Right forelimb (tissue), 1 donor: ENCODE data around the gene UBE2H.
"Not testable (repeated sequence)": the region's sequence is repeated elsewhere in the genome, so short reads cannot be mapped to it uniquely, and the experiment has no call there.

Experiments used
- DNase-seq: peaks from one replicate; pipeline ENCODE4 v3.0.0-alpha.2; 2018

Gene UBE2H

DNA sequence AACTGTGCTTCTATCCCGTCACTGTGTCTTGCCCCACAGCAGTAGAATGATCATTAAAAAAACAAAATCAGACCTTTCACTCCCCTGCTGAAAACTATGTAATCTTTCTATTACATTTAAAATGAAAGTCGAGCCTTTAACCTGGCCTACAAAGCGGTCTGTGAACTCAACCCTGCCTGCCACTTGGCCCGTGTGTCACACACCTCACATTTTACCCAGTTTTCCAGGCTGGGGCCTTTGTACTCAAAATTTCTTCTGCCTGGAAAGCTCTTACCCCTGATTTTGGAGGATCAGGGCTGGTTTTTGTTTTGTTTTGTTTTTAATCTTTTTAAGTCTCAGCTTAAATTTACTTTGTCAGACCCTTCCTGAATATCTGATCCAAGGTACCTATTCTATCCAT, 82.1 kb downstream of the UBE2H start:
- DNase-seq = no peak

DNA sequence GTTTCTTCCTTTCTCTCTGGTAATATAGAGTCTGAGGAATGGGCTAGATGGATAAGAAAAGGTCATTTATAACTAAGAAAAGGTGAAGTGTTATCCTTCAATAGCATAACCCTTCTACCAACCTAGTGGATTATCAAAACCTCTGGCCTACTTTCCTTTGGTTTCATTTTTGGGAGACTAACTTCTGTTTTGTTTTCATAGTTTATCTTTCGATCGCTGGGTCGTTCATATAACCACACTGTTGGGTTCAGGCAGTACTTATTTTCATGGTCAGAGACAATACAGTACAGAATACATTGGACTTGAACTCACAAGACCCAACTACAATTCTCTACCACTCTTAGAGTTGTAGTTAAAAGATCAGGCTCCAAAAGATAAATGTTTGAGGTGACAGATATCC, 86.5 kb downstream of the UBE2H start:
- DNase-seq = no peak

DNA sequence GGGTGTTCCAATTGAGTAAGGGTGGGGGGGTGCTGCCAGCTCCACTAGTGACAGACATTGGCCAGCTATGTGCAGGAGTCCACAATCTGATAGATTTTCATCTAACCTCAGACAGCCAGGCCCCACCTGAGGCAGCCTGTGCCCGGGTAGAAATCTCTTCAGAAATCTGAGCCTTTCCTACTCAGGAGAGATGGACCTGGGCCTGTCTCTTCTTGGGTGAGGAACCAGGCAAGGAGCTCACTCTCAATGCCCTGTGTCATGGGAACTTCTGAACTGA, 86.9 kb downstream of the UBE2H start:
- DNase-seq = no peak

DNA sequence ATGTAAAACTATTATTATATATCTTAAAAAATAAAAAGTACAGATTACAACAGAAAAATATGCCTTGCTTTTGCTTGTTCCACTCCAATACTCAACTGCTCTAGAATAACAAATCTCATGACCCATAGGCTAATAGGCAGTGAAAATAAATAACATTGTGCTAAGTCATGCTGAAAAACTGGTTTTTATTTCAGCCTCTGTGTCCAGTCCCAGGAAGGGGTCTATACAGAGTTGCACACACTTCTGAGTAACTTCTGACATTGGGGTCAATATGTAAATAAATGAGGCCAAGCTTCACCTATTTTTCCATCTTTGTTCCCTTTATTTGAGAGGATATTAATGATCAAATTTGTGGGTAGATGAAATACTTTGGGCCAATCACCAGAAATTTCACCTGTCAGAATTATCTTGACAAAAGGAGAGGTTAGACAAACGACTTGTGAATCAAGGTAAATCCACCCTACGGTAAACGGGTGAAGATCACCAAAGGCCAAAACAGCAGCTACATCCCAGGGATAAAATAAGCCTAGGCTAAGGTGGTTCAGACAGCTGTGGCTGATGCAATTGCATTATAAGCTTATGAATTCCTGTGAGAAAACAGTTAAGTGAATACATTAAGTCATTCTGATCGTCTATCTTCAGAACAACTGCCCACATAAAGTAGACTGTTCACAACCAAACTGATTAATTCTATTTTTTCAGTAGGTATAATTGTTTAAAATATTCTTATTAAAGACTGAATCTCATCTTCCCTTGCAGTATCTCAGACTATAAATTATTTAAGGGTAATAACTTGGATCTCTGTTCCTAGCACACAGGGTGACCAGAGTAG, 87.5 kb downstream of the UBE2H start:
- DNase-seq = no peak

DNA sequence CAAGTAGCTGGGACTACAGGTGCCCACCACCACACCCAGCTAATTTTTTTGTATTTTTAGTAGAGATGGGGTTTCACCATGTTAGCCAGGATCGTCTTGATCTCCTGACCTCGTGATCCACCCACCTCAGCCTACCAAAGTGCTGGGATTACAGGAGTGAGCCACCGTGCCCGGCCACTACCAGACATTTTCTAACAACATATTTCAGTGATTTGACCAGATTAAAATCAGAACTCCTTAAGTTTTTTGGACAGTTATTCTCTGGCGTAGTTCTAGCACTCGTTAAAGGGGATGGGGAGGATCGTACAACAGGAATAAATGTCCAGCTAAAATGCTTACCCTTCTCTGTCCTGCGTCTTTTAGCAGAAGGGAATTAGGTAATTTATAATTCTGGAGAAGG, 88.1 kb downstream of the UBE2H start:
- DNase-seq = not testable (repeated sequence)

DNA sequence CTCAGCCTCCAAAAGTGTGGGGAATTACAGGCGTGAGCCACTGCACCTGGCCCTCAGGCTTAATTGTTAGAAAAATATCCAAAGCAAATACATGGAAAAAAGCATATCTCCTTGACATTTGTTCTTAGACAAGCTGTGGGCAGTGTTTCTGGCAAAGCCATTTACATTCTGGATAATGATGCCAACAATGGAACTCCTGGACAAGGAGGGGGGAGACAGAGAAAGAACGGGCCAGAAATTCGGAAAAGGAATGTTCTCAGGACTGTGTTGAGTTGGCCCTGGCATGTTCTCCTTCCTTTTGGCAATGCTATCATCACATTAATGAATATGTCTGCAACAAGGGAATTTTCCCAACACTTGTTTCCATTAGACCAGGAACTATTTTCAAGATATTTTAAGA, 88.7 kb downstream of the UBE2H start:
- DNase-seq = no peak

DNA sequence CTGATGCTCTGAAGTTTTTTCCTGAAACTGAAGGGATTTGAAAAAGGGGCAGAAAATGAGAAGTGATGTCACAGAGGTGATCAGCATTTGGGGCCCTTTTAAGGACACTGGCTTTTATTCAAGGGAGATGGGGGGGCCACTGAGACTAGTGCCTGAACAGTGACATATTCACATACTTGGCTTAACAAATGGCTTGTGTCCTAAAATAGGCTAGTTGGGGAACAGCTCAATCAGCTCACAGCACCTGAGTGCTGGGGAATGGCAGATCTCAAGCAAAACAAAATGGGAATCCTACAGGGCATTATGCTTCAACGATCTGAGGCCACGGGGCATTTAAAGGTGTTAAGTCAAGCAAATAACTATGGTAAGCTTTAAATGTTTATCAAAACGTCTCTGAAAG, 90.1 kb downstream of the UBE2H start:
- no peak for DNase-seq

DNA sequence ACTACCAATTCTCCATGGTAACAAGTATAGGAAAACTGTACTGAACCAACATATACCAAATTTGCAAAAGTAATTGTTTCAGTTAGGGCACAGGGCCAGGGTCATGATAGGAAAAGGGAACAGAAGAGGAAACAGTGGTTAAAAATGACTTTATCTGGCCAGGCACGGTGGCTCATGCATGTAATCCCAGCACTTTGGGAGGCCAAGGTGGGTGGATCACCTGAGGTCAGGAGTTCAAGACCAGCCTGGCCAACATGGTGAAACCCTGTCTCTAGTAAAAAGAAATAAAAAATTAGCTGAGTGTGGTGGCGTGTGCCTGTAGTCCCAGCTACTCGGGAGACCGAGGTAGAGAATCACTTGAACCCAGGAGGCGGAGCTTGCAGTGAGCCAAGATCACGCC, 92.0 kb downstream of the UBE2H start:
- DNase-seq = not testable (repeated sequence)

DNA sequence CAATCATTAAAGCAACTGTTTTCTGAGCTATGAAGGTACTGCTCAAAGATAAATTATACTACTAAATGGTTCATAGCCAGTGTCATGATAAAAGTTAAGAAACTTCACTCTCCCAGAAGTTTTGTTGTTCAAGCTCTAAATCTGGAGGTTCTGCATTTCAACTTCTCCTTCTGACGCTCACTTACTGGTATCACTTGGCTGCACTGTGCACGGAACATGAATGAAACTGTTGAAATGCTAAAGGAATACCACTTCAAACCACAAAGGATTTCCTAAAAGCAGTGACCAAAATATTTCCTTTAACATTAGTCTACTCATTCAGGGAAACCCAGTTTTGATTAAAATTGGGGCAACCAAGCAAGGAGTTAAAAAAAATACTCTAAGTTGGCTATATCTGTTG, 93.6 kb downstream of the UBE2H start:
- DNase-seq = no peak

DNA sequence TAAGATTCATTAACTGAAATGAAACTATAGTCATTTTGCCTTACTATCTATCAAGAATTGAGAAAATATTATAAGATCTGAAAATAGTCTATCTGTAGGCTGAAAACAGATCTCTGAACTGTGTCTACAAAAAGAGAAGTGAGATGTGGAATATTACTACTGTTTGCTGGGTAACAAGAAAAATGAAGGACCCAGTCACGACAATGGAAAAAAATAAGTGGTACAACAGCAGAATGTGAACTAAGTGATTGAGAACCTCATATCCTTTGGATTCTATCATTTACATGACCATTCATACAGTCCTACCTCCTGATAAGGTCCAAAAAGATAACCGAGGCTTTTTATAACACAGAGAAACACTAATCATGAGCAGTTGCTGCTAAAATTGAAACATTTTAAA, 94.3 kb downstream of the UBE2H start:
- no peak for DNase-seq

DNA sequence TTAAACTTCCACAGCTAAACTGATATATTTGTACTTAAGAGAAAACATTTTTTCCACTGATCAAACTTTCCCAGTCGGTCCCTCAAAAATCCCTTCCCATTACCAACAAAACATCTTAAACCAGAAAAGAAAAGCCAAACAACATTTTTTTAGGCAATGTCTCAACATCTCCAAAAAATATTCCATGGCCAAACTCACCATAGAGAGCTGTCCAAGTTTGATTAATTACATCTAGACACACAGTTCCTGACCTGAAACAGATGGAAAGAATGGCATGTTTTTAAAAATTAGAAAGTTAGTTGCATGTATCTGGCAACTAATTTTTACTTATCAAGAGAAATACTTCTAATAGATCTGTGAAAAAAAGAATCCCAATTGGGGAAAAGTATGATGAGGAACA, 95.4 kb downstream of the UBE2H start:
- DNase-seq = no peak

DNA sequence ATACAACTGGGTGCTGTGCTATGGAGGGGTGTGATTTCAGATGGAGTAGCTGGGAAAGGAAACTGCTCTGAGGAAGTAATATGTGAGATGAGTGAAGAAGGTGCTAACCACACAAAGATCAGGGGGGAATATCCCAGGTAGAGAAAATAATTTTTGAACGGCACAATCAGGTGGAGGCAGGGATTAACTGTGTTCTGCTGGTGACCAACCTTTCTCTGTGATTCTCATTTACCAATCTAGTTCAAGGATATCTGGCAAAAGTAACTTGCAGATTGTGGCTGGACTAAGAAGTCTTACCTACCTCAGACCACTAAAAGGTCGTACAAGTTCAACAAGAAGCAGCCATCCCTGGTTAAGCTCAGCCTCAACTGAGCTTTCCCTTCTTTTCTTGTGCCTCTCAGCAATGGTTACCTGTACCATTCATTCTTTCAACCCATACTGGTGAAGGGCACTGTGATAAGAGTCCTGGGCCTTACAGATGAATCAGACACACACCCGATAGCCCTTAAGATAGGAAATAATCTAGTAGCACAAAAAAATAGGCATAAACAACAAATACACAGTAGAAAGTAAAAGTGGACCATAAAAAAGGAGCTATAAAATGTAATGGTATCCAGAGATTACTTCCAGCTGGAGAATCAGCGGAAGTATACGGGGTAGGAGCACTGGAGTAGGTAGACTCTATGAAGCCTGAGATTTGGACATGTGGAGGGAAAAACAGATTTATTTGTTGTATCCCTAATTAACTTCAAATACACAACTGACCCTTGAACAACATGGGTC, 96.6 kb downstream of the UBE2H start:
- no peak for DNase-seq

DNA sequence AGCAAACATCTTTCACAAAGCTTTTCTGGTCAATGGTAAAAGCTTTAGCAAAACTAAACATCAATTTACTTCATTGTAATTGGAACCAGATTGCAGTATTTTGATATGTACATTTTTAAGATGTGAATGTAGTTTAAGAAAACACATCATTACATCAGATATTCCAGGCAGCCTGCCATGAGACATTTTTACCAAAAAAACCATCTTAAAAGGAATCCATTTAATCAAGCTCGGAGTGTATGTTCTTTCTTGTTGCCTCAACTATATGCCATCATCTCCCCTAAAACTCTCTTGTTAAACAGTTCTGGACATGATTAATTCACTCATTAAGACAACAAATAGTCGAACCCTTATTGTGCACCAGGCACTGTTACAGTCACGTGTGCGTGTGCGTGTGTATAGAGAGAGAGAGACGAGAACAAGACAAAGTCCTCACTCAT, 97.5 kb downstream of the UBE2H start:
- DNase-seq = no peak

DNA sequence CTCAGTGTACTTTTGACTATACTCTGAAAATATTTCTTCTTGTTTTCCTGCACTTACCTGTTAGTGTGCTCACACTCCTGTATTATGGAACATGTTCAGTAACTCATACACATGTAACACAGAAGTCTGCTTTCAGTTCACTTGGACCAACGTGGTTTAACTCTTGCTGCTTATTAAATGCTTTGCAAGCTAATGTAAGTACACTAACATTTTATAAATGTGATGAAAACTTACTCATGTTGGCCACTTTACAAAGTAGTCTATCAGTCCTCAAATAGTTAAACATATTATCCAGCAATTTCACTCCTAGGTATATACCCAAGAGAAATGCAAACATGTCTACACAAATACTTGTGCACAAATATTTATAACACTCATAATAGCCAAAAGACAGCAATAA, 98.4 kb downstream of the UBE2H start:
- no peak for DNase-seq

DNA sequence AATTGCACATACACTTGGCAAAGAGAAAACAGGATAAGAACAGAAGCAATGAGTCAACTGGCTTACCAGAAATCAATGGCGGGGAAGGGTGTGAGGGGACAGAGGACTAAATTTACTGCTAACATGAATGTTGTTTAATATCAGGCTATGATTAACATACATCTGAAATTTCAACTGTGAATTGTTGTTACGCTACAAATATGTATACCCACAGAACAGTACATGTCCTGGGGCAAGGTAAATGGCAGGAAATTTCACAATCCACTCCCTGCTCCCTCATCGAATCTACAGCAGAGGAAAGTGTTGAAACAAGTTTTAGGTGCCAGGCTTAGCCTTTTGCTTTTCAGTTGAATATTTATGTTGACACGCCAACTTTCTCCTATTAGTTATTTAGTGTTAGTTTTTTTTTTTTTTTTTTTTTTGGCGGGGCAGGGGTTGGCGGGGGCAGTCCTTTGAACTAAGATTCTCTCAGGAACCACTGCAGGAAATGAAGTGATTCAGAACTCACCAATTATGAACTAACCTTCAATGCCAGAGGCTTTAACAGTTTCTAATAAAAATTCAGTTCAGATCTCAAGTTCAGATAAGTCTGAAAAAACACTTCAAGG, 99.0 kb downstream of the UBE2H start:
- DNase-seq = no peak

DNA sequence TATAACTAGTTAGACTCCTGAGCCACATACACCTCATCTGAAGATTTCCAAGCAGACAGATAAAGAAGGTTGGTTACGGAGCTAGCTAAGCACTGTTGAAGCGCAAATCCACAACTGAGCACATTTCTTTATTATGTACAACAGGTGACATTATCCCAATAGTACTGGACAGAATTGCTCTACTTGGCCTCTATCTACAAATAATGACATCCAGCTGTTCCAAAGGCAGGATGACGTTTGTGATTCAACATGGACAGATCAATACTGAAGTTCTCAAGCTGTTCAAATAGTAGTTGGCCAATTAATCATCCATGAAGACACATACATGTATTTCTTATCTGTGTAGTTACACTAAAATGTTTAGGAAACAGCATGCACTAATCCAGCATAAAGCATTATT, 101.0 kb downstream of the UBE2H start:
- DNase-seq = no peak

DNA sequence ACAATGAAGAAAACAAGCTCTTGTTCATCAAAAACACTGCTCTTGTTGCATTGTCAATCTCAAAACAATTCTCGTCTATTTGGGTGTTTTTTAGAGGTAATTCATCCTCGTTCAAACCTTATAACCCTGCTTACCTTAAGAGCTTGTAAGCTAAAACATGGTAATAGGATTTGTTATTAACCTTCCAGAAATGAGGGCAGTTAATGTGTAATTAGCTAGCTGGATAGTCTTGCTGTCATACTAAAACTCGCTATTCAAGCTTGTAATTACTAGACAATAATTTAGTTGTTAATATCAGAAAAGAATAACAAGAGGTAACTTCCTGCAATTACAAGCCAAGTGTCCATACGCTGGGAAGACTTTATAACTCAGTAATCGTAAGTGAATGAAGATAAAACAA, 101.6 kb downstream of the UBE2H start:
- no peak for DNase-seq

DNA sequence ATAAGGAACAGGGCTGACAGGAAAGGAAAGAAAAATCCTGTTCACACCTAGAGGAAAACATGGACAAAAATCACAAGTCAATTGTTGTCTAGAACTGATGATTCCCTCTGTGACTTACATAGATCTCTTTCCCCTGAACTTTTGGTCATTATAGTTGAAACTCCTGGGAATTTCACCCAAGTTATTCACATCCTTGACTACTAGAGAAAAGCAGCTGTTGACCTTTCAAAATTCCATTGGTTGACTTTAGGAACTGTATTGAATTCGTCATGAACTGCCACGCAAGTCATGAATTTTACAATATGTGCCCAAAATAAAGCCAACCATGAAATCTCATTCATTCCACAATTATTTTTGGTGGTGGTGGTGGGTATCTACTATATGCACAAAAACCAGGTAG, 104.3 kb downstream of the UBE2H start:
- no peak for DNase-seq

DNA sequence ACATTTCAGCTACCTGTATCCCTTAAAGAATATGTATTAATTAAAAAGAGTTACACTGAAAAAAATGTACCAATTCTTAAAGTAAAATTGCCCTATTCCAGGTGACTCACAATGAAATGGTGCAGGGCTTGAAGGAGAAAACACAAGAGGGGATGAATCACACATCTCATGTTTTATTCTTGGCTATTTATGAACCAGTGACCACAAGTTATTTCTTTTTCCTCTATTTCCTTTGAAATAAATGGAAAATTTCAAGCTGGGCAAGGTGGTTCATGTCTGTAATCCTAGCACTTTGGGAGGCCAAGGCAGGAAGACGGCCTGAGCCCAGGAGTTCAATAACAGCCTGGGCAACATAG, 106.8 kb downstream of the UBE2H start:
- no peak for DNase-seq

DNA sequence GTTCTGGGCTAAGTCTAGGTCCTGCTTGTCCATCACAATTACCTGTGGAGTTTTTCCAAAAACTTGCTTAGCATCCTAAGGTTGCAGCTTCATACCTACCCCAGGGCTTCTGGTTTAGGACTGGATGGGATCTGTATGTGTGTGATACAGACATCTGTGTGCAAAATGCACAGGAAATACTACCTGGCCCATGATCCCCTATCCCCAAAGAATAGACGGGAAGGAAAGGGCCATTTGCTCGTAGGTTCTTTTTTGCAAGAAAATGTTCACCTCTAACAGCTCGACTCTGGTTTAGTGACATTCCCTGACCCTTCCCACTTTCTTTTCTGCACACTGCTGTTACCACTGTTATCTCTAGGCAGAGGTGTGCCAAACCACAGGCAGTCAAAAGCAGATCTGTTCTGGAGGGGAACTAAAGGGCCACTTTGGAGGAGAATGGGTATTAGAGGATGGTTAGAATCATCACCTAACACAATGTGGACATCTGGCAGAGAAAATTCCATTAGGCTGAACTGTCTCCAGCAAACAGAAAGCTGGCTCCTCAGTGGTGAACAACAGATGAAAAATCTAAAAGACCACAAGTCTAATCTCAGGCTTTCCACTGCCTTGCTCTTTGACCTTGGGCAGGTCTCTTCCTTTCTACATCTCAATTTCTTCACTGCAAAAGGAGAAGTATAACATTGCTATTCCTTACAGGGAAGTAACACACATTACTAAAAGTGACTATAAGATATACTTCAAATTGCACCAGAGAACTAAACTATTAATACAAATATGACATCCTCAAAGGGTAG, 107.4 kb downstream of the UBE2H start:
- DNase-seq = no peak

DNA sequence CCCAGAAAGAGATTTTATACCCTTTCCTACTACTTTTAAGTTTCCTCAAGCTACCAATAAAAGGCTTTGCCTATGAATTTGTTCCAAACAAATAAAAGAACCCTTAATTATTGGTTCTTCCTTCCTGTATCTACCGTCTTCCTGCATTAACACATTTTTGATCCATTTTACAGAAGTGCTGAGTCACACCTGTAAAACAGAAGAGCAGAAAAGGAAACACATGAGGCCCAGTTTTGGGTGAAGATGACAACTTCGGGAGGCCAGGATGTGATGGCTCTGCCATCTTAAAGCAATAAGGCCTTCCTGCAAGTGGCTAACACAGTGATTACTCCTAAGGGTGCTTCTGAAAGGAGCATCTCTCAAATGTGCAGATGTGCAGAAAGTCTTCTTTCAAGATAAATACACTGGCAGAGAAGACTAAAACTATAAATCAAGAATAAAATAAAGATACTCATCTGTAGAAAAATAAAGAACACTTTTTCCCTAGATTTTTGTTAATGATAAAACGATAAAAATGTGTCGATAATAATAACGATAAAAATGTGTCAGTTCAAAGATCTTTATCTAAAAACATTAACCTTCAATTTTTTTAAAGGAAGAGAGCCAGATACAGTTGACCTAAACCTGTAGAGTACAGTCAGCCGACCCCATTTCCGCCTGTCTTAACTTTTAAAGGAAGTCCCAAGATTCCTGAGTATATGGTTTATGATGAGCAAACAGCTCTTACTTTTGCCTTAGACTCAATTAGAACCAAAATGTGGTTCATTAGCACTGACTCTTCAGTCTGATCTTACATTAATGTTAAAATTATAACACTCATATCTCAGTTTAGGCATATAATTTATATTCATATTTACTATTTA, 108.6 kb downstream of the UBE2H start:
- no peak for DNase-seq

DNA sequence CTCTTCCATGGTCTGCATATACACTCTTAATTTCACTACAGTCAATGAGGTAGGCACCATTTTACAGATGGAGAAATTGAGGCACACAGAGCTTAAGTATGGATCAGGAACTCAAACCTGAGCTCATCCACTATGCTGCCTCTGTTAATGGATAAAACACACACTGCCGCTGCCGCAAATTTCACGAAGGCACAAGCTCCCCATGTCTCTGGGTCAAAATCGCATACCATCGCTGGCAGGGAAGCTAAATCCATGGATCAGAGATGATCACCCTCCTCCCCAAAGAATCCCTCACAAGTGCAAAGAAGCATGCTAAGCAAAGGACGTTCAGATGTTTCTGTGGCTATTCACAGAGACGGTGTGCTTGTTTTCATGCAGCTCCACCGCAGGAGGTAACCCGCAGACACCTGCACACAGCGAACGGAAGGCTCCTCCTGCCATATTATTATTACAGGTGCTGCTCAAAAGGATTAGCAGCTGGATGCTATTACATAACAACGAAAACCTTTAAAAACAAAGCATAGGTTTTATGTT, 109.3 kb downstream of the UBE2H start:
- no peak for DNase-seq
